ENCODE results near the gene CALML5. TPM values are rescaled to one million over a fixed set of nuclear protein-coding genes. Genes with fewer than 3 reads are reported as not detected.
A peak's percentile ranks its signal among the peaks of the same experiment; 100 is the strongest.

The CALML5 gene
- total and polyA plus RNA-seq, 9 of the 15 experiments (the other 6 are each of a cell fraction or from before 2014, with no cell fraction given): not detected

DNA sequence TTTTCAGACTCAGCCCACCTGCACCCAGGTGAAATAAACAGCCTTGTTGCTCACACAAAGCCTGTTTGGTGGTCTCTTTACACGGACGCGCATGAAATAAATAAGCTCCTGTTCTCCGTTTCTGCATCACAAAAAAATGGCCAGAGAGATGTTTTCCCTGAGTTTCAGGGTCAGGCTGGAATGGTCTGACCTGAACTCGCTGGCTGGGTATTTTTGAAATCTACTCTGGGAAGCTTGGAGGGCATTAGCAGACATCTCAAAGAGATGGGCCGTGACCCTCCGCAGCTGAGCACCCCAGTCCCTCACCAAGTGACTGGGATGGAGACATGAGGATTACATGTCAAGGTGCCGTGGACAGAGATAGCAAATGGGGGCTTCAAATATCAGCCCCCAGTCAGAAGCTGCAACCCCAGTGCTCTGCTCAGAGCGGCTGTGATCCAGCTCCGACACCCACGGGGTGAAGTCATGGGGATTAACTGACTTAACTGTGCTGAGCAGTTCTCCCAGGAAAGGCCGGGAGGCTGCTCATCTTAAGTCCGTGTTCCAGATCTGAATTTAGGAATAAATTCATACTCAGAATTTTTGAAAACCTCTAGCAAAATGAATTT, 22.3 kb downstream of the CALML5 start (continued):
- TF ChIP-seq, protein P1, sequence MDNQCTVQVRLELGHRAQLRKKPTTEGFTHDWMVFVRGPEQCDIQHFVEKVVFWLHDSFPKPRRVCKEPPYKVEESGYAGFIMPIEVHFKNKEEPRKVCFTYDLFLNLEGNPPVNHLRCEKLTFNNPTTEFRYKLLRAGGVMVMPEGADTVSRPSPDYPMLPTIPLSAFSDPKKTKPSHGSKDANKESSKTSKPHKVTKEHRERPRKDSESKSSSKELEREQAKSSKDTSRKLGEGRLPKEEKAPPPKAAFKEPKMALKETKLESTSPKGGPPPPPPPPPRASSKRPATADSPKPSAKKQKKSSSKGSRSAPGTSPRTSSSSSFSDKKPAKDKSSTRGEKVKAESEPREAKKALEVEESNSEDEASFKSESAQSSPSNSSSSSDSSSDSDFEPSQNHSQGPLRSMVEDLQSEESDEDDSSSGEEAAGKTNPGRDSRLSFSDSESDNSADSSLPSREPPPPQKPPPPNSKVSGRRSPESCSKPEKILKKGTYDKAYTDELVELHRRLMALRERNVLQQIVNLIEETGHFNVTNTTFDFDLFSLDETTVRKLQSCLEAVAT (IDR thresholded peaks at IDR 0.05): peak in 1 of 2 experiments; percentile 27; a peak in 2 of 4 replicates
- TF ChIP-seq POLR2H (tag; IDR thresholded peaks at IDR 0.05; ENCODE audit: low read depth) (peak; percentile 30; the same call in 1 of the 2 replicates), SIN3B (IDR thresholded peaks at IDR 0.05; ENCODE audit: low read depth) (no peak), MECOM (CRISPR knock-in tag; IDR thresholded peaks at IDR 0.05) (0 out of 2 replicates have a peak, but pooled peaks have one; percentile 26), ATF7 (IDR thresholded peaks at IDR 0.05) (0 out of 2 replicates have a peak, but pooled peaks have one; percentile 21), MTA3 (IDR thresholded peaks at IDR 0.05; ENCODE audit: borderline replicate concordance) (no peak)
- TF ChIP-seq, protein P2, sequence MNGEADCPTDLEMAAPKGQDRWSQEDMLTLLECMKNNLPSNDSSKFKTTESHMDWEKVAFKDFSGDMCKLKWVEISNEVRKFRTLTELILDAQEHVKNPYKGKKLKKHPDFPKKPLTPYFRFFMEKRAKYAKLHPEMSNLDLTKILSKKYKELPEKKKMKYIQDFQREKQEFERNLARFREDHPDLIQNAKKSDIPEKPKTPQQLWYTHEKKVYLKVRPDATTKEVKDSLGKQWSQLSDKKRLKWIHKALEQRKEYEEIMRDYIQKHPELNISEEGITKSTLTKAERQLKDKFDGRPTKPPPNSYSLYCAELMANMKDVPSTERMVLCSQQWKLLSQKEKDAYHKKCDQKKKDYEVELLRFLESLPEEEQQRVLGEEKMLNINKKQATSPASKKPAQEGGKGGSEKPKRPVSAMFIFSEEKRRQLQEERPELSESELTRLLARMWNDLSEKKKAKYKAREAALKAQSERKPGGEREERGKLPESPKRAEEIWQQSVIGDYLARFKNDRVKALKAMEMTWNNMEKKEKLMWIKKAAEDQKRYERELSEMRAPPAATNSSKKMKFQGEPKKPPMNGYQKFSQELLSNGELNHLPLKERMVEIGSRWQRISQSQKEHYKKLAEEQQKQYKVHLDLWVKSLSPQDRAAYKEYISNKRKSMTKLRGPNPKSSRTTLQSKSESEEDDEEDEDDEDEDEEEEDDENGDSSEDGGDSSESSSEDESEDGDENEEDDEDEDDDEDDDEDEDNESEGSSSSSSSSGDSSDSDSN (IDR thresholded peaks at IDR 0.05; ENCODE audit: borderline replicate concordance in 1 of 2, low read depth in 2 of 2, low read length in 2 of 2): peak; percentile 51 to 64; a peak in 1 of 4 replicates
